ENCODE measurements around the gene MYADML2.

The MYADML2 gene

GRCh38 chr17:81912441-81913309 lies 34.4 kb downstream of the MYADML2 start:
- no peak for DNase-seq (ENCODE audit: low read depth in 2 of 2, low spot score in 1 of 2)

DNA sequence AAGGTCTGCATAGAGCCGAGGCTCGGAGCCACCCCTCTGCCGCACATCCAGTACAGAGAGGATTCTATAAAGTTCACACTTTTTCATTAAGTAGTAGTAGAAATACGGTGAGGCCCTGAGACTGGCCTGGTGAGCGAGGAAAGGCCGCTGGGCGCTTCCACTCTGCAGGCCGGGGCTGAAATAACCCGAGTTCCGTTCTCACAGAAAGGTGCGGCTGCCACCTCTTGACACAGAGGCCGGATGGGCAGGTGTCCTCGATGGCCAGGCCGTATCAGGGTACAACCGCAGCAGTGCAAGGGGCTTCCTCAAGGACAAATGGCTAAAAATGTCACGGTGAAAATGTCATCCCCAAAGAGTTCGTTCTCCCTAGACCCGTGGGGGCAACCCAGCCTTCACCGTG lies 35.1 kb downstream of the MYADML2 start:
- no peak for DNase-seq (ENCODE audit: low read depth in 2 of 2, low spot score in 1 of 2)

DNA sequence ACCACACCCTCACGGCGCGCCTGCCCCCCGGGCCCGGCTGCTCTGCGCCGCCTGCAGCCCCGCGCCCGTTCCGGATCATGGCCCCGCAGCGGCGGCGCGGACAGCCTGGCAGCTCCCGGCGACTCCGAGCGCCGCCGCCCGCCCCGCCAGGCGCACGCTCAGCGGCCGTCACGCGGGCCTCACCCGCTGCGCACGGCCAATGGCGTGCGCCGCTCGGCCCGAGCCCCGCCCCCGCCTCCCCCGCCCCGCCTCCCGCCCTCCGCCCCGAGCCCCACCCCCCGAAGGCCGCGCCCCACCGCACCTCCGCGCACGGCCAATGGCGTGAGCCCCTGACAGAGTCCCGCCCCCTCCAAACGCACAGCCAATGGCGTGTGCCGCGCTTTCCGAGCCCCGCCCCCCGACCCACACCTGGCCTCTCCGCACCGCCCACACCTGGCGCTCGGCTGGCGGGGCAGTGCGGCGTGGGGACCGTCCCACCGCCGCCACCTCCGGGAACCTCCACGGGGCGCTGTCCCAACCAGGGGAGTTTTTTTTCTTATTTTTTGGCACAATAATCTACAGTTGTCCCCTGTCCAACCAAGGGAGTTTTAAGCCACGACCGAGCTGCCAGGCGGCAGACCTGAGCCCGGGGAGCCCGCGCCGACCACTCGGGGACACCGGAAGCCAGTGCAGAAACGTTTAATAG lies 35.6 kb downstream of the MYADML2 start, which contains the start of gene PCYT2:
Gene PCYT2, minus strand, starts transcription at position 123 of the 685 bp plus-strand sequence. Its CDS starts 44 bp downstream, at position 79.
- peak; percentile 86 to 88 for DNase-seq (ENCODE audit: low read depth in 2 of 2, low spot score in 1 of 2)

- no peak for DNase-seq (ENCODE audit: low read depth in 2 of 2, low spot score in 1 of 2)
These were observed 36.2 kb downstream of the MYADML2 start for GRCh38 chr17:81910840-81911276.

- no peak for DNase-seq (ENCODE audit: low read depth in 2 of 2, low spot score in 1 of 2)
These were observed 36.8 kb downstream of the MYADML2 start for GRCh38 chr17:81909966-81910839.

DNA sequence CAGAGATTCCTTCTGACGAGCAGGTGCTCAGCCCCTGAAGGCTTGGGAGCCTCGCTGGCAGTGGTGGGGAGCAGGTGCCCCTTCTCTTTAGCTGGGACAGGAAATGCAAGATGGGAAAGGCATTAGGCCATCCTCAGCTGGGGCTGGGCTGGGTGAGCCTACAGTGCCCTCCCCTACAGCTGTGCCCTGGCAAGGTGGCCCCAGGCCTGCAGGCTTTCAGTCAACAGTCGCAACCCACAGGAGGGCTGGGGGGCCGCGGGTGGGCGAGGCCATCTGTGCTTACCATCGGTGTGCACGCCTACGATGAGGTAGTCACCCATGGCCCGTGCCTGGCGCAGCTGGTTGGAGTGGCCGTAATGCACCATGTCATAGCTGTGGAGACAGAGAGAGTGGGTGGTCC lies 37.8 kb downstream of the MYADML2 start:
- no peak for DNase-seq (ENCODE audit: low read depth in 2 of 2, low spot score in 1 of 2)

DNA sequence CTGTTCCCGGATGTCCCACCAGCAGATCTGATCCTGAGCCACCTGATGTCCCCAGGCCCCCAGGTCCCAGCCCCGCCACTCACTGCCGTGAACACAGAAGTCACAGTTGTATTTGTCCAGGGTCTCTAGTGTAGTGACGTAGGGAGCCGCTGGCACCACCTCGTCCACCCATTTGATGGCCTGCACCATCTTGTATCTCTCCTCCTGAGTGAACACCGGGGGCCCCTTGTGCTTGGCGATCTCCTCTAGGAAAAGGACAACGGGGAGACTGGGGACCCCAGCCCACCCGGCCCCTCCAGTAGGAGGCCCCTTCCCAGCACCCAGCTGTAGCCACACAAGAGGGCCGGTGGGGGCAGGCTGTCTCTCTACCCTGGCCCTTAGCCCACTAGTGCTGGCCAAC lies 38.2 kb downstream of the MYADML2 start:
- no peak for DNase-seq (ENCODE audit: low read depth in 2 of 2, low spot score in 1 of 2)

DNA sequence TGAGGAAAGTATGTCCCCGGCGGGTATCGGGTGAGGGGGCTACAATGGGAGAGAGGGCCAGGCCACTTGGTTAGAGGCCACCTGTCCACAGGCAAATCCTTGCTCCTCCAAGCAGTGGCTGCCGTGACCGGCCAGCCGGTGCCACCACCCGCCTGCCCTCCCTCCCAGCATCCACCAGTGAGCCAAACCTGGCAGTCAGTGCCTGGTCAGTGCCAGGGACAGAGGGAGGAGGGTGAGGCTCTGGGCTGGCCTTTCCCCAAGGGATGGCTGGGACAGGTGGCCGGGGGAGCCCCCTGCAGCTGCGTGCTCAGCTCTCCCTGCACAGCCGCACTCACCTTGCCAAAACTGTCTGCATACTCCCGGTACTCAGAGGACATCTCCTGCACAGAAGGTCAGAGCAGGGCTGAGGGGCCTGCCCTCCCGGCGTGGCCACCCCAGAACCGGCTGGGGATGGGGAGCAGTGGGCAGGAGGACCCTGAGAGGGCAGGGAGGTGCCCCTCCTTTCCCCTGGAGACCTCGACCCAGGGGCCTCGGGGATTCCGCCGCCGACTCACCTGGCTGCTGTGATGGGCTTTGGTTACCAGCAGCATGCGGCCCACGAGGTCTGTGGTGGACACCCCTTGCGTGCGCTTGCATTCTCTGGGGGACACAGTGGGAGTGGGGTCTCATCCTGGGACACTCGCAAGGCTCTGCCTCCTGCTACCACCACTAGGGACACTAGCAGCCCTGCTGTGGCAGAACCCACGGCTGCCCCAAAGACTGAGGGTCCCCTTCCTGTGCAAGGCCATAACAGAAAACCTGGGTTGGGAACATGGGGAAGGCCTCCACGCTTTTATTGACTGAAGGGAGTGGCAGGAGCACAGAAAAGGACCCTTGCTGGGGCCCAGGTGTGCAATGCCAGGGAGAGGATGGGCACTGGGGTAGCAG lies 39.6 kb downstream of the MYADML2 start:
- no peak for DNase-seq (ENCODE audit: low read depth in 2 of 2, low spot score in 1 of 2)

DNA sequence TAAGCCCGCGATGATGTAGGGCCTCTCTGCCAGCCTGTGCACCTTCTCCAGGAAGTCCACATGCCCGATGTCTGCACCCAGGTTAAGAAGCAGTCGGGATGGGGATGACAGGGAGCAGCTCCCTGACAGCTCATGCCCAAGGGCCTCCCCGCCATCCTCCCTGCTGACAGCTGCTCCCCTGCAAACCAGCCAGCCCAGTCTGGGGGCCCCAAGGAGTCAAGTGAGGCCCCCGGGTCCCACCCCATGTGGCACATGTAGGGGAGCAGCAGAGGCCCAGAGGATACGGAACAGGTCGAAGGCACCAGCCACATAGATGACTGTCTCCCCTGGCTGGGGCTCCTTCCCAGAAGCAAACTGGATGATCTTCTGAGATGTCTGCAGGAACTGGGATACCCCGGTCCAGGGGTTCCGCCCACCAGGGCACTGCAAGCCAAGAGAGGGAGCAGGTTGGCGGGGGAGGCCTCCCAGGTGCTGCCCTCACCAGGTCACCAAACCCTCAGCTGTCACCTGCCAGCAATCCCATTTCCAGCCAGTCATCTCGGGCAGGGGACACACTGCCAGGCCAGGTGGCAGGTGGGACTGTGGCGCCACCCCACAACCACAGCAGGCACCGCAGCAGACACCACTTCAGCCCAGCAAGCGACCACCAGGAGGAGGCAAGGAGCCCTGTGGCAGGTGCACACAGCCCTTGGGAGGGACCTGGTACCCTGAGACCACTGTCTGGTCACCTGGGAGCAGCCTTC lies 40.4 kb downstream of the MYADML2 start:
- DNase-seq (ENCODE audit: low read depth in 2 of 2, low spot score in 1 of 2): no peak

- no peak for DNase-seq (ENCODE audit: low read depth in 2 of 2, low spot score in 1 of 2)
These were observed 41.0 kb downstream of the MYADML2 start for GRCh38 chr17:81905993-81906392.

DNA sequence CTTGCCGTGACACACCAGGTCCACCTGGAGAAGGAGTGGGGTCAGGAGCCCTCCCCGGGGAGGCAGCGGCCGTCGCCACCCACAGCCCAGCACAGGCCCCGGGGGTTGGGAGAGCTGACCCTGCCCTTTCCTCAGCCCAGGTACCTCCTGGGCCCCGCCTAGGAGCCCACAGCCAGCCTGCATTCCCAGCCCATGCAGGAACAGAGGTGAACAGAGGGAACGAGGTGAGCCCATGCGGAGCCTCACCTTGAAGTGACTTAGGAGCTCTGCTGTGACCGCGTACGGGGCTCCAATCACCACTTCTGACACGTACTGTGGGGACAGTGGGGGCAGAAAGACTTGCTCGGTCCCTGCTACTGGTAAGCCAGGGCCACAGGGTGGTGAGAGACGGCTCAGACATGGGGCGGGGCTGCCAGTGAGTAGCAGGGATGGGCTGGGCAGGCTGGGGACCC lies 41.6 kb downstream of the MYADML2 start:
- no peak for DNase-seq (ENCODE audit: low read depth in 2 of 2, low spot score in 1 of 2)

GRCh38 chr17:81904600-81905423 lies 42.2 kb downstream of the MYADML2 start:
- no peak for DNase-seq (ENCODE audit: low read depth in 2 of 2, low spot score in 1 of 2)

GRCh38 chr17:81903896-81904599 lies 43.0 kb downstream of the MYADML2 start:
- no peak for DNase-seq (ENCODE audit: low read depth in 2 of 2, low spot score in 1 of 2)

DNA sequence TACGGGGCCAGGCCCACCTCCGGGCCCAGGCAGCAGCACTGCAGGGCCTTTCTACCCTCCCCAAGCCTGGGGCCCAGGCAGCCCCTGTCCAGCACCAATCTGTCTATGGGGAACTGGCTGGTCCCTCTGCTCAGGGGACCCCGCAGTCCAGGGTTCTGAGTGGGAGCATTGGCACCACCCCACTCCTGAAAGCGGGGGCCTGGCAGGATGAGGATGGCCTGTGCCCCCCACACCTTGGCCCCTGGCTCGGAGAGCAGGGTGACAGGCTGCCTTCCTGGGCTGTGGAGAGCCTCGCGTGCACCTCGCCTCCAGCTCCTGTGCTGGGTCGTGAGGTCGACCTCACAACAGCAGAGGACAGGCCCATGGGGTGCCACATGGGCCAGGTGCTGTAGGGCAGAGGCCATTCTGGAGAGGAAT lies 43.6 kb downstream of the MYADML2 start:
- no peak for DNase-seq (ENCODE audit: low read depth in 2 of 2, low spot score in 1 of 2)

DNA sequence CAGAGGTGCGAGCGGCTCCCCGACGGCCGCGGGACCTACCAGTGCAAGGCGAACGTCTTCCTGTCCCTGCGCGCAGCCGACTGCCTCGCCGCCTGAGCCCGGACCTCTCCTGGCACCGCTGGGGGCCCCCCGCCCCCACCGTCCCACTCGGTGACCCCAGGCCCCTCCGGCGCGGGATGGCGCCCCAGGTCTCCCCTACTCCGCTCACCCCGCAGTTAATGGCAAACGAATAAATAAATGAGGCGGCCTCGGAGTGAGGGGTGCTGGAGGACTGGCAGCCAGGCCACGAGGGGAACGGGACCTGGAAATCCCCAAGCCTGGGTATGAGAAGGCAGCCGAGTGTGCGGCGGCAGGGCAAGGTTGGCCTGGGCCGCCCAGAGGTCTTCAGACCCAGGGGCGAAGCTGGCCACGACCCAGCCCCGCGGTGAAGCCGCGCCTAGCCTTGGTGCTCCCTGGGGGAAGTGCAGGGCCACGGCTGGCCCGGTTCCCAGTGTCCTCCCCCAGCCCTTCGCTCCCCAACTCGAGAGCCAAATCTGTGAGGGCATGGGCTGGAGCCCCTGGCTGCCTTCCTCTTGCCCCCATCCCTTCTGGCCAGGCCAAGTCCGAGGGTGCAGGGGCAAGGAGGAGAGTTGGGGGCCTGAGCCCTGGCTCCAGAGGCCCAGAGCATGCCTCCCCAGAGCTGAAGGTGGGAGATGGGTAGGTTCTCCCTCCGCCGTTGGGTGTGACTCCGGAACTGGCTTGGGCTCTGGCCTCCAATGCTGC lies 44.2 kb downstream of the MYADML2 start:
- DNase-seq (ENCODE audit: low read depth in 2 of 2, low spot score in 1 of 2): no peak

GRCh38 chr17:81902023-81902652 lies 44.9 kb downstream of the MYADML2 start, which contains the start of gene NPB:
Gene NPB, plus strand, starts transcription at chr17:81902238. Its CDS starts 40 bp downstream, at chr17:81902278.
- no peak for DNase-seq (ENCODE audit: low read depth in 2 of 2, low spot score in 1 of 2)

Data from stimulated activated CD8-positive, alpha-beta memory T cell treated with anti-CD3 and anti-CD28 coated beads, Interleukin-4, amount 100 ng/mL, for 1 hour (primary cell).